RWPE2 (cell line): ENCODE data around the gene IGFALS.

Experiments
- ATAC-seq: fragments of 200-7000 bp; cut with Tn5 transposase; 3 replicates; pipeline ENCODE4 v1.9.1; 2021; ENCODE audit warnings: low read depth
- DNase-seq: peaks from one replicate; pipeline ENCODE4 v3.0.0-alpha.2; 2020; ENCODE audit warnings: low spot score
- H3K27ac ChIP-seq: fragments of 450-650 bp; 2 replicates; pipeline ENCODE4 v1.5.1; 2017; ENCODE audit warnings: mild to moderate bottlenecking; ENCODE audit not compliant: poor library complexity, severe bottlenecking
- H3K27me3 ChIP-seq: fragments of 250-450 bp; sonication (Bioruptor Pico); 2 replicates; pipeline ENCODE4 v1.5.1; 2021; ENCODE audit warnings: mild to moderate bottlenecking, moderate library complexity; ENCODE audit not compliant: insufficient read depth, poor library complexity, severe bottlenecking
- H3K36me3 ChIP-seq: fragments of 250-450 bp; sonication (Bioruptor Pico); 2 replicates; pipeline ENCODE4 v1.5.1; 2020; ENCODE audit warnings: low read depth, mild to moderate bottlenecking, moderate library complexity
- H3K4me1 ChIP-seq: fragments of 250-450 bp; sonication (Bioruptor Pico); 2 replicates; pipeline ENCODE4 v1.5.1; 2021; ENCODE audit warnings: mild to moderate bottlenecking, moderate library complexity; ENCODE audit not compliant: insufficient read depth, poor library complexity, severe bottlenecking
- H3K4me3 ChIP-seq: fragments of 250-450 bp; sonication (Bioruptor Pico); 2 replicates; pipeline ENCODE4 v1.5.1; 2021; ENCODE audit warnings: mild to moderate bottlenecking, moderate library complexity; ENCODE audit not compliant: severe bottlenecking
- H3K9me3 ChIP-seq: fragments of 250-450 bp; sonication (Bioruptor Pico); 2 replicates; pipeline ENCODE4 v1.5.1; 2021; ENCODE audit warnings: mild to moderate bottlenecking, moderate library complexity; ENCODE audit not compliant: severe bottlenecking
- TF ChIP-seq, protein P1 (sequence below): fragments of 450-650 bp; IDR thresholded peaks from one replicate; pipeline ENCODE4 v1.5.1; 2017; ENCODE audit warnings: mild to moderate bottlenecking, moderate library complexity; ENCODE audit not compliant: poor library complexity, severe bottlenecking

Gene IGFALS

DNA sequence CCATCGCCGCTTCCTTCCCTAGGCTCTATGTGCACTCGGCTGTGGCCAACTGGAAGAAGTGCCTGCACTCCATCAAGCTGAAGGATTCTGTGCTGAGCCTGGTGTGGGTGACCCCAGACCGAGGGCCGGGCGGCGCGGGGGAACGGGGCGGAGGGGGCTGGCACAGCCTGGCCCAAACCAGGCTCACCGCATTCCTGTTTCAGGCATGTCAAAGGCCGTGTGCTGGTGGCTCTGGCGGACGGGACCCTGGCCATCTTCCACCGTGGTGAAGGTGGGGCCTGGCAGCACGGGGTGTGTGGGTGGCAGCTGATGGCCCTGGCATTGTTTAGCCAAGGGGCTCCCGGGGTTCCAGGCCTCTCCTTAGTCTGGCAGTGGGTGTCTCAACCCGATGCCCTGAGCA lies 26.8 kb downstream of the IGFALS start:
- Histone ChIP-seq H3K36me3 (peaks cover 27% of the 10 kb centered on the region; the same call in 1 of the 2 replicates), H3K4me1 (peaks cover 4% of the 10 kb centered on the region), H3K9me3 (no peaks in the 10 kb centered on the region), H3K4me3 (no peak overlapping the region), H3K27me3 (no peaks in the 10 kb centered on the region), H3K27ac (no peak overlapping the region)
- DNase-seq (no peak), ATAC-seq (no peak)
- TF ChIP-seq, protein P1, sequence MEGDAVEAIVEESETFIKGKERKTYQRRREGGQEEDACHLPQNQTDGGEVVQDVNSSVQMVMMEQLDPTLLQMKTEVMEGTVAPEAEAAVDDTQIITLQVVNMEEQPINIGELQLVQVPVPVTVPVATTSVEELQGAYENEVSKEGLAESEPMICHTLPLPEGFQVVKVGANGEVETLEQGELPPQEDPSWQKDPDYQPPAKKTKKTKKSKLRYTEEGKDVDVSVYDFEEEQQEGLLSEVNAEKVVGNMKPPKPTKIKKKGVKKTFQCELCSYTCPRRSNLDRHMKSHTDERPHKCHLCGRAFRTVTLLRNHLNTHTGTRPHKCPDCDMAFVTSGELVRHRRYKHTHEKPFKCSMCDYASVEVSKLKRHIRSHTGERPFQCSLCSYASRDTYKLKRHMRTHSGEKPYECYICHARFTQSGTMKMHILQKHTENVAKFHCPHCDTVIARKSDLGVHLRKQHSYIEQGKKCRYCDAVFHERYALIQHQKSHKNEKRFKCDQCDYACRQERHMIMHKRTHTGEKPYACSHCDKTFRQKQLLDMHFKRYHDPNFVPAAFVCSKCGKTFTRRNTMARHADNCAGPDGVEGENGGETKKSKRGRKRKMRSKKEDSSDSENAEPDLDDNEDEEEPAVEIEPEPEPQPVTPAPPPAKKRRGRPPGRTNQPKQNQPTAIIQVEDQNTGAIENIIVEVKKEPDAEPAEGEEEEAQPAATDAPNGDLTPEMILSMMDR, result no peak

DNA sequence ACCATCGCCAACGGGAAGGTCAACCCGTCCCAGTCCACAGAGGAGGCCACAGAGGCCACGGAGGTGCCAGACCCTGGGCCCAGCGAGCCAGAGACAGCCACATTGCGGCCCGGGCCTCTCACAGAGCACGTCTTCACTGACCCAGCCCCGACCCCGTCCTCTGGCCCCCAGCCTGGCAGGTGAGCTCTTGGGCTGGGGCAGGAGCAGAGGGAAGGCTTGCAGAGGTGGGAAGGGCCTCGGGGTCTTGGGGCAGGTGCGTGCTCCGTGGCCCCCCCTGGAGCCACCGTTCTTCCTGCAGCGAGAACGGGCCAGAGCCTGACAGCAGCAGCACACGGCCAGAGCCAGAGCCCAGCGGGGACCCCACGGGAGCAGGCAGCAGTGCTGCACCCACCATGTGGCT lies 27.3 kb downstream of the IGFALS start:
- H3K36me3 ChIP-seq, result peaks cover 27% of the 10 kb centered on the region; the same call in 1 of the 2 replicates
- DNase-seq (no peak), ATAC-seq (no peak)
- no peak overlapping the region for H3K4me3 ChIP-seq
- no peaks in the 10 kb centered on the region for H3K27me3 ChIP-seq
- TF ChIP-seq, protein P1, result no peak
- H3K9me3 ChIP-seq, result no peaks in the 10 kb centered on the region
- no peak overlapping the region for H3K27ac ChIP-seq
- H3K4me1 ChIP-seq, result peaks cover 4% of the 10 kb centered on the region

DNA sequence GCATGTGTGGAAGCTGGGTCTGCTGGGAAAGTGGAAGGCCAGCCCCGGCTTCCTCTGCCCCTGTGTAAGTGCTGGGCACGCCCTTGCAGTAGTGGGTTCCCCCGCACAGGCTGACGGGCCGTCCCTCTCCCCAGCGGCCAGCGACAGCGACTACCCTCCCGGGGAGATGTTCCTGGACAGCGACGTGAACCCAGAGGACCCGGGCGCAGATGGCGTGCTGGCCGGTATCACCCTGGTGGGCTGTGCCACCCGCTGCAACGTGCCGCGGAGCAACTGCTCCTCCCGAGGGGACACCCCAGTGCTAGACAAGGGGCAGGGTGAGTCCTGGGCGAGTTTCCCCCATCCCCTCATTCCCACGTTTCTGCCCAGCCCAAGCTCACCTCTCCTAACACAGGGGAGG lies 27.7 kb downstream of the IGFALS start:
- Histone ChIP-seq H3K27me3 (no peaks in the 10 kb centered on the region), H3K9me3 (no peaks in the 10 kb centered on the region), H3K36me3 (peaks cover 27% of the 10 kb centered on the region; the same call in 1 of the 2 replicates), H3K27ac (no peak overlapping the region), H3K4me3 (no peak overlapping the region), H3K4me1 (peaks cover 4% of the 10 kb centered on the region)
- TF ChIP-seq, protein P1, result no peak
- no peak for DNase-seq
- no peak for ATAC-seq

DNA sequence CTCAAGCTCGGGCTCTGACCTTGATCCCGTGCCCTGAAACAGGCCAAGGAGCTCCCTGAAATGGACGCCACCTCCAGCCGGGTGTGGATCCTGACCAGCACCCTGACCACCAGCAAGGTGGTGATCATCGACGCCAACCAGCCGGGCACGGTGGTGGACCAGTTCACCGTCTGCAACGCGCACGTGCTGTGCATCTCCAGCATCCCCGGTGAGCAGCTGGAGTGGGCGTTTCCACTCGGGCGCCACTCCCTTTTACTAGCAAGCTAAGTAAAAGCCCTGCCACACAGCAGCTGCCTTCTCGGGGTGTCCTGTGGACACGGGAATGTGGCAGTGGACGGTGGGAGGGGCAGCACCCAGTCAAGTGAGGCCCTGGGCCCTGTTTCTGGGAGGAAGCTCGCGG lies 28.5 kb downstream of the IGFALS start:
- TF ChIP-seq, protein P1, result no peak
- DNase-seq (no peak), ATAC-seq (no peak)
- no peaks in the 10 kb centered on the region for H3K9me3 ChIP-seq
- peaks cover 23% of the 10 kb centered on the region; the same call in 1 of the 2 replicates for H3K36me3 ChIP-seq
- no peaks in the 10 kb centered on the region for H3K27me3 ChIP-seq
- H3K27ac ChIP-seq, result no peak overlapping the region
- peaks cover under 1% of the 10 kb centered on the region for H3K4me1 ChIP-seq
- no peak overlapping the region for H3K4me3 ChIP-seq

DNA sequence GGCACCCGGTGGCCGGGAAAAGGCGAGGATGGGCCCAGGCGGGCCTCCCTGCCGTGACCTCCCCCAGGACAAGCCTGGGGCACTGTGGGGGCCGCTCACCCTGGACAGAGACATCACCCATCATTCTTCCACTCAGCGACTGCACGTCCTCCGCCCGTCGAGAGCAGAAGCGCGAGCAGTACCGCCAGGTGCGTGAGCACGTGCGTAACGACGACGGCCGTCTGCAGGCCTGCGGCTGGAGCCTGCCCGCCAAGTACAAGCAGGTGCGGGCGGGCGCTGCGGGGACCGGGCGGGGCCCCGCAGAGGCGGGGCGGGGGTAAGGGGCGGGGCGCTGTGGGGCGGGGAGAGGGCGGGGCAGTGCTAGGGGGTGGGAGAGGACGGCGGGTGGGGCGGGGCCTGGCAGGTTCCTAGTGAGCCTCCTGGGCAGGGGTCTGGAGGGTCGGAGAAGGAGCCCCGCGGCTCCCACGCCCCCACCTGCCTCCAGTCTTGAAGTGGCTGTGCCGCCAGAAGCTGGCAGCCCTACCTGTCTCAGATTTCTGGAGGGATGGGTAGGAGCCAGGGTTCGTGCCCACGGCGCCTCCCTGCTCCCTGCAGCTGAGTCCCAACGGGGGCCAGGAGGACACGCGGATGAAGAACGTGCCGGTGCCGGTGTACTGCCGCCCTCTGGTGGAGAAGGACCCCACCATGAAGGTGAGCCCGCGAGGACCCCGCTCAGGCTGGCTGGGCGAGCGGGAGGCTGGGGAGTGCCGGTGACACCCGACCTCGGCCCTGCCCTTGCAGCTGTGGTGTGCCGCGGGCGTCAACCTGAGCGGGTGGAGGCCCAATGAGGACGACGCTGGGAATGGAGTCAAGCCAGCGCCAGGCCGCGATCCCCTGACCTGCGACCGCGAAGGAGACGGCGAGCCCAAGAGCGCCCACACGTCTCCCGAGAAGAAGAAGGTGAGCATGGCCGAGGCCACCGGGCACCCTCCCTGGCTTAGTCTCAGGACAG lies 29.7 kb downstream of the IGFALS start:
- DNase-seq (no peak), ATAC-seq (no peak)
- H3K4me1 ChIP-seq, result no peaks in the 10 kb centered on the region
- TF ChIP-seq, protein P1, result peak; percentile 21
- H3K27ac ChIP-seq, result no peak overlapping the region
- no peaks in the 10 kb centered on the region for H3K27me3 ChIP-seq
- H3K4me3 ChIP-seq, result no peak overlapping the region
- no peaks in the 10 kb centered on the region for H3K9me3 ChIP-seq
- H3K36me3 ChIP-seq, result peaks cover 22% of the 10 kb centered on the region; the same call in 1 of the 2 replicates
